H9 (cell line): Measurements from ENCODE around the gene PCSK1. TPM values are rescaled to one million over a fixed set of nuclear protein-coding genes. Genes with fewer than 3 reads are reported as not detected.

Experiments used
- DNase-seq: peaks from one replicate; pipeline ENCODE4 v3.0.0-alpha.2; 2017
- H2AFZ ChIP-seq: one replicate; pipeline ENCODE4 v1.6.1; 2013; ENCODE audit warnings: mild to moderate bottlenecking, low read length, control low read depth, moderate library complexity
- H2AK5ac ChIP-seq: 2 replicates; pipeline ENCODE4 v1.6.1; 2013; ENCODE audit warnings: low read length, control low read depth, mixed read lengths; ENCODE audit not compliant: insufficient read length
- H2BK120ac ChIP-seq: one replicate; pipeline ENCODE4 v1.6.1; 2013; ENCODE audit warnings: low read depth, mild to moderate bottlenecking, low read length, control low read depth, inconsistent platforms; ENCODE audit not compliant: poor library complexity, severe bottlenecking
- H2BK12ac ChIP-seq: 2 replicates; pipeline ENCODE4 v1.6.1; 2013; ENCODE audit warnings: low read length, control low read depth, mixed read lengths, low read depth; ENCODE audit not compliant: insufficient read length
- H2BK15ac ChIP-seq: 2 replicates; pipeline ENCODE4 v1.6.1; 2013; ENCODE audit warnings: low read depth, low read length, control low read depth
- H2BK20ac ChIP-seq: one replicate; pipeline ENCODE4 v1.6.1; 2013; ENCODE audit warnings: low read depth, mild to moderate bottlenecking, low read length, control low read depth, inconsistent platforms; ENCODE audit not compliant: poor library complexity, severe bottlenecking
- H2BK5ac ChIP-seq: 2 replicates; pipeline ENCODE4 v1.6.1; 2013; ENCODE audit warnings: low read length, control low read depth, mixed read lengths; ENCODE audit not compliant: insufficient read length
- H3K14ac ChIP-seq: 2 replicates; pipeline ENCODE4 v1.6.1; 2013; ENCODE audit warnings: low read length, control low read depth; ENCODE audit not compliant: insufficient read depth
- H3K18ac ChIP-seq: 2 replicates; pipeline ENCODE4 v1.6.1; 2013; ENCODE audit warnings: low read depth, mild to moderate bottlenecking, mixed read lengths, low read length, control low read depth; ENCODE audit not compliant: insufficient read length
- H3K23ac ChIP-seq: 2 replicates; pipeline ENCODE4 v1.6.1; 2013; ENCODE audit warnings: low read length, control low read depth, mixed read lengths, low read depth; ENCODE audit not compliant: insufficient read length
- H3K23me2 ChIP-seq: 2 replicates; pipeline ENCODE4 v1.6.1; 2013; ENCODE audit warnings: low read depth, mild to moderate bottlenecking, mixed read lengths, low read length, control low read depth; ENCODE audit not compliant: insufficient read length, poor library complexity, severe bottlenecking
- H3K27ac ChIP-seq: 2 replicates; pipeline ENCODE4 v1.5.1; 2013; ENCODE audit warnings: low read length, control low read depth, mixed read lengths, low read depth; ENCODE audit not compliant: insufficient read length
- H3K27me3 ChIP-seq: 2 replicates; pipeline ENCODE4 v1.6.1; 2013; ENCODE audit warnings: low read length, control low read depth, inconsistent platforms; ENCODE audit not compliant: insufficient read depth
- H3K4ac ChIP-seq: 2 replicates; pipeline ENCODE4 v1.6.1; 2013; ENCODE audit warnings: low read depth, mild to moderate bottlenecking, control low read depth, inconsistent platforms, low read length, moderate library complexity
- H3K4me1 ChIP-seq: 2 replicates; pipeline ENCODE4 v1.6.1; 2013; ENCODE audit warnings: low read length, control low read depth, inconsistent platforms; ENCODE audit not compliant: insufficient read depth
- H3K4me2 ChIP-seq: 2 replicates; pipeline ENCODE4 v1.6.1; 2013; ENCODE audit warnings: low read length, control low read depth, mixed read lengths; ENCODE audit not compliant: insufficient read length, insufficient read depth
- H3K56ac ChIP-seq: 2 replicates; pipeline ENCODE4 v1.6.1; 2013; ENCODE audit warnings: low read depth, mild to moderate bottlenecking, mixed read lengths, low read length, control low read depth; ENCODE audit not compliant: insufficient read length
- H3K79me1 ChIP-seq: 2 replicates; pipeline ENCODE4 v1.6.1; 2013; ENCODE audit warnings: low read depth, mild to moderate bottlenecking, moderate library complexity, low read length, control low read depth, inconsistent platforms; ENCODE audit not compliant: insufficient read depth, poor library complexity, severe bottlenecking
- H3K79me2 ChIP-seq: 2 replicates; pipeline ENCODE4 v1.6.1; 2013; ENCODE audit warnings: low read length, control low read depth, inconsistent platforms; ENCODE audit not compliant: insufficient read depth
- H3K9ac ChIP-seq: 2 replicates; pipeline ENCODE4 v1.6.1; 2013; ENCODE audit warnings: low read length, control low read depth, mixed read lengths; ENCODE audit not compliant: insufficient read length; ENCODE audit errors: extremely low read depth
- H3K9me3 ChIP-seq: one replicate; pipeline ENCODE4 v1.6.1; 2013; ENCODE audit warnings: low read depth, low read length, inconsistent platforms; ENCODE audit not compliant: control insufficient read depth
- H3T11ph ChIP-seq: one replicate; pipeline ENCODE4 v1.6.1; 2013; ENCODE audit warnings: mild to moderate bottlenecking, low read length, control low read depth, inconsistent platforms
- H4K20me1 ChIP-seq: one replicate; pipeline ENCODE4 v1.6.1; 2013; ENCODE audit not compliant: control insufficient read depth, insufficient read length, insufficient read depth
- H4K5ac ChIP-seq: 2 replicates; pipeline ENCODE4 v1.6.1; 2013; ENCODE audit warnings: low read depth, mild to moderate bottlenecking, mixed read lengths, low read length, control low read depth; ENCODE audit not compliant: insufficient read length
- H4K8ac ChIP-seq: replicated peaks from 2 replicates; pipeline ENCODE4 v1.6.1; 2013; ENCODE audit warnings: low read length, control low read depth, mixed read lengths, low read depth; ENCODE audit not compliant: insufficient read length
- H4K91ac ChIP-seq: 2 replicates; pipeline ENCODE4 v1.6.1; 2013; ENCODE audit warnings: low read depth, mild to moderate bottlenecking, moderate library complexity, mixed read lengths, low read length, control low read depth; ENCODE audit not compliant: insufficient read length
- H3K27ac Mint-ChIP-seq, 3 experiments: 2 replicates in 2 of 3; 3 replicates in 1 of 3; pipeline ENCODE4 v1.8.0; 2020 to 2021; ENCODE audit warnings: mixed read lengths in 3 of 3, mild to moderate bottlenecking in 1 of 3, moderate library complexity in 1 of 3
- H3K27me3 Mint-ChIP-seq: 2 replicates; pipeline ENCODE4 v1.8.0; 2021; ENCODE audit warnings: low read depth, mild to moderate bottlenecking, moderate library complexity, mixed read lengths
- H3K36me3 Mint-ChIP-seq, 3 experiments: 2 replicates in 2 of 3; 3 replicates in 1 of 3; pipeline ENCODE4 v1.8.0; 2020 to 2021; ENCODE audit warnings: low read depth in 3 of 3, mixed read lengths in 3 of 3; ENCODE audit not compliant: insufficient read depth in 1 of 3
- H3K4me1 Mint-ChIP-seq, 2 experiments: 2 replicates each; pipeline ENCODE4 v1.8.0; 2020; ENCODE audit warnings: mixed read lengths in 2 of 2
- H3K4me3 Mint-ChIP-seq, 2 experiments: 2 replicates in 1 of 2; 3 replicates in 1 of 2; pipeline ENCODE4 v1.8.0; 2020 to 2021; ENCODE audit warnings: mild to moderate bottlenecking in 2 of 2, mixed read lengths in 2 of 2, moderate library complexity in 1 of 2
- H3K9me3 Mint-ChIP-seq, 2 experiments: 2 replicates in 1 of 2; 3 replicates in 1 of 2; pipeline ENCODE4 v1.8.0; 2020; ENCODE audit warnings: mild to moderate bottlenecking in 2 of 2, mixed read lengths in 2 of 2, moderate library complexity in 1 of 2
- WGBS: extraction: QIAGEN DNeasy Blood & Tissue Kit; methylation state at CpG from one replicate; pipeline ENCODE4 v1.1.7; 2013; ENCODE audit warnings: missing lambda C conversion rate, low lambda C conversion rate, mixed read lengths; ENCODE audit not compliant: insufficient read length; ENCODE audit errors: extremely low coverage; 5-methylcytosine and 5-hydroxymethylcytosine counted together
- total RNA-seq: library from RNA; stranded (reverse); gene quantifications from 2 replicates; pipeline ENCODE4 v1.2.1, GENCODE V29; 2021
- TF ChIP-seq, protein P1 (sequence below): fragments of 200-600 bp; sonication (generic); conservative IDR thresholded peaks from 3 replicates; pipeline ENCODE4 v1.8.0; 2021; ENCODE audit warnings: antibody characterized with exemption, mild to moderate bottlenecking

PCSK1 gene
- total RNA-seq, 1 experiment from 2014 or later = 2.9 TPM

DNA sequence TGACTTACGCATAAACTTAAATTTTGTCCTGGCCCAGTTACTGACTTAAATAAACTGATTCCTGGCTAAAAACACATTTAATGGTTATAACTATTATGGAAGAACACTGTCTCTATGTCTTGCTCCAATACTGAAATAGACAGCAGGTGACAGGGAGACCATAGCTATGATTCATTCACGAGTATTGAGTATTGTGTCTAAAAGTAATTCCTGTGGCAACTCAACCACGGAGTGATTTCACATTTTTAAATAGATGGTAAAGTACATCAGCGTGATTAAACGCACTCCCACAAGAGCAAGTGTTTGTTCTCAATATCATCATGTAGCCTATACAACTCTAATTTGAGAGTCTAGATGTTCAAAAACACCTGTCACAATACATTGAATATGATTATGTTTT, 35.9 kb upstream of the PCSK1 start:
- Histone ChIP-seq H2AK5ac (no peak overlapping the region), H3K9me3 (no peaks in the 10 kb centered on the region), H3K4me2 (no peak overlapping the region), H3K4me1 (peaks cover 3% of the 10 kb centered on the region; the same call in 1 of the 2 replicates), H2BK120ac (no peak overlapping the region), H3K14ac (no peak overlapping the region), H3K23ac (no peak overlapping the region), H2BK20ac (no peak overlapping the region), H2BK5ac (no peak overlapping the region), H3K79me2 (no peaks in the 10 kb centered on the region), H3K27ac (no peak overlapping the region), H4K20me1 (no peaks in the 10 kb centered on the region), H2BK12ac (no peak overlapping the region), H4K8ac (no peak overlapping the region), H4K91ac (no peak overlapping the region), H3K79me1 (no peaks in the 10 kb centered on the region), H3K23me2 (no peaks in the 10 kb centered on the region), H2BK15ac (no peak overlapping the region), H3K18ac (no peak overlapping the region), H3K56ac (no peak overlapping the region), H3K9ac (no peak overlapping the region), H2AFZ (no peak overlapping the region), H3K27me3 (no peaks in the 10 kb centered on the region), H4K5ac (no peak overlapping the region), H3T11ph (no peak overlapping the region), H3K4ac (no peak overlapping the region)
- H3K9me3 Mint-ChIP-seq = no peaks in the 10 kb centered on the region; a peak in 1 of 5 replicates
- H3K4me1 Mint-ChIP-seq = peaks cover 10 to 13% of the 10 kb centered on the region in 2 experiments
- no peak overlapping the region for H3K4me3 Mint-ChIP-seq
- H3K27ac Mint-ChIP-seq = no peak overlapping the region
- WGBS = no CpG with 5 or more reads among the region's 5 CpGs
- no peaks in the 10 kb centered on the region for H3K27me3 Mint-ChIP-seq
- TF ChIP-seq, protein P1, sequence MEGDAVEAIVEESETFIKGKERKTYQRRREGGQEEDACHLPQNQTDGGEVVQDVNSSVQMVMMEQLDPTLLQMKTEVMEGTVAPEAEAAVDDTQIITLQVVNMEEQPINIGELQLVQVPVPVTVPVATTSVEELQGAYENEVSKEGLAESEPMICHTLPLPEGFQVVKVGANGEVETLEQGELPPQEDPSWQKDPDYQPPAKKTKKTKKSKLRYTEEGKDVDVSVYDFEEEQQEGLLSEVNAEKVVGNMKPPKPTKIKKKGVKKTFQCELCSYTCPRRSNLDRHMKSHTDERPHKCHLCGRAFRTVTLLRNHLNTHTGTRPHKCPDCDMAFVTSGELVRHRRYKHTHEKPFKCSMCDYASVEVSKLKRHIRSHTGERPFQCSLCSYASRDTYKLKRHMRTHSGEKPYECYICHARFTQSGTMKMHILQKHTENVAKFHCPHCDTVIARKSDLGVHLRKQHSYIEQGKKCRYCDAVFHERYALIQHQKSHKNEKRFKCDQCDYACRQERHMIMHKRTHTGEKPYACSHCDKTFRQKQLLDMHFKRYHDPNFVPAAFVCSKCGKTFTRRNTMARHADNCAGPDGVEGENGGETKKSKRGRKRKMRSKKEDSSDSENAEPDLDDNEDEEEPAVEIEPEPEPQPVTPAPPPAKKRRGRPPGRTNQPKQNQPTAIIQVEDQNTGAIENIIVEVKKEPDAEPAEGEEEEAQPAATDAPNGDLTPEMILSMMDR = no peak
- DNase-seq = no peak
- no peaks in the 10 kb centered on the region for H3K36me3 Mint-ChIP-seq
